ENCODE measurements around the gene CD33.

The CD33 gene

GRCh38 chr19:51200071-51200666 is 24.7 kb upstream of the CD33 start:
- no peak overlapping the region for H2AFZ ChIP-seq (ENCODE audit: low read length)
- no peaks in the 10 kb centered on the region for H3K9me3 ChIP-seq (ENCODE audit: insufficient read depth, low read depth, low read length)
- H3K27me3 ChIP-seq (ENCODE audit: insufficient read depth, low read length, poor library complexity, severe bottlenecking), result no peaks in the 10 kb centered on the region
- H4K20me1 ChIP-seq (ENCODE audit: insufficient read depth, low read length, poor library complexity, severe bottlenecking), result no peaks in the 10 kb centered on the region
- H3K4me3 ChIP-seq (ENCODE audit: low read length, poor library complexity, severe bottlenecking), result no peak overlapping the region
- H3K36me3 ChIP-seq (ENCODE audit: insufficient read depth, low read length), result no peaks in the 10 kb centered on the region
- no peaks in the 10 kb centered on the region for H3F3A ChIP-seq (ENCODE audit: low read depth)
- no peaks in the 10 kb centered on the region for H3K79me2 ChIP-seq (ENCODE audit: insufficient read depth, low read length)
- no peak overlapping the region for H3K9ac ChIP-seq (ENCODE audit: low read depth, low read length, poor library complexity, severe bottlenecking)
- no peaks in the 10 kb centered on the region for H3K4me1 ChIP-seq (ENCODE audit: insufficient read depth, low read length, poor library complexity, severe bottlenecking)
- TF ChIP-seq CTCF (conservative IDR thresholded peaks at IDR 0.05; ENCODE audit: low read length), result no peak
- no peak for TF ChIP-seq EZH2phosphoT487 (IDR thresholded peaks at IDR 0.05; ENCODE audit: borderline replicate concordance)
- no peak overlapping the region for H3K4me2 ChIP-seq (ENCODE audit: low read depth, low read length, poor library complexity, severe bottlenecking)
- H3K9me2 ChIP-seq (replicated peaks; ENCODE audit: low read depth, low read length), result no peaks in the 10 kb centered on the region

DNA sequence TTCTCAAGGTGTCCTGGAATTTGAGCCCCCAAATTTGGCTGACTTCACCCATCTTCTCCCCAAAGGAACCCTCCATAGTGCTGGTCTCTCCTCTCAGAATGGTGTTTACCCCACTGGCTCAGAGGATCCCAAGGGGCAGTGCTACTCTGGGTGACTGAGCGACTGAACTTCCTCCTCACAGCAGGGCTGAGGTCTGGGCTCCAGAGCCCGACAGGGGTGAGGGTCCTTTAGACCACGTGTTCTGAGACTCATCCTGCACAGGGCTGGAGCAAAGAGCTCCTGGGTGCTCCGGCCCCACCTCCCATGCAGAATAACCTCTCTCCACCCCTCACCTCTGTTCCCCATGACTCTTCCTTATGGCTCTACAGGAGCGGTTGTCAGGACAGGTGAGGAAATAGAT is 23.2 kb upstream of the CD33 start:
- no peaks in the 10 kb centered on the region for H3K27me3 ChIP-seq (ENCODE audit: insufficient read depth, low read length, poor library complexity, severe bottlenecking)
- H3K4me3 ChIP-seq (ENCODE audit: low read length, poor library complexity, severe bottlenecking), result no peak overlapping the region
- no peak overlapping the region for H2AFZ ChIP-seq (ENCODE audit: low read length)
- no peaks in the 10 kb centered on the region for H3K36me3 ChIP-seq (ENCODE audit: insufficient read depth, low read length)
- no peaks in the 10 kb centered on the region for H3F3A ChIP-seq (ENCODE audit: low read depth)
- no peak overlapping the region for H3K9ac ChIP-seq (ENCODE audit: low read depth, low read length, poor library complexity, severe bottlenecking)
- H3K79me2 ChIP-seq (ENCODE audit: insufficient read depth, low read length), result no peaks in the 10 kb centered on the region
- H3K4me1 ChIP-seq (ENCODE audit: insufficient read depth, low read length, poor library complexity, severe bottlenecking), result no peaks in the 10 kb centered on the region
- no peaks in the 10 kb centered on the region for H4K20me1 ChIP-seq (ENCODE audit: insufficient read depth, low read length, poor library complexity, severe bottlenecking)
- TF ChIP-seq EZH2phosphoT487 (IDR thresholded peaks at IDR 0.05; ENCODE audit: borderline replicate concordance) (no peak), CTCF (conservative IDR thresholded peaks at IDR 0.05; ENCODE audit: low read length) (no peak)
- H3K9me3 ChIP-seq (ENCODE audit: insufficient read depth, low read depth, low read length), result no peaks in the 10 kb centered on the region
- no peaks in the 10 kb centered on the region for H3K9me2 ChIP-seq (replicated peaks; ENCODE audit: low read depth, low read length)
- no peak overlapping the region for H3K4me2 ChIP-seq (ENCODE audit: low read depth, low read length, poor library complexity, severe bottlenecking)

- Histone ChIP-seq H3K79me2 (ENCODE audit: insufficient read depth, low read length) (no peaks in the 10 kb centered on the region), H3K4me2 (ENCODE audit: low read depth, low read length, poor library complexity, severe bottlenecking) (no peak overlapping the region), H2AFZ (ENCODE audit: low read length) (no peak overlapping the region)
Measured at GRCh38 chr19:51203916-51204315, 21.0 kb upstream of the CD33 start.

More at GRCh38 chr19:51203916-51204315, 21.0 kb upstream of the CD33 start:
- TF ChIP-seq CTCF (conservative IDR thresholded peaks at IDR 0.05; ENCODE audit: low read length) (no peak), EZH2phosphoT487 (IDR thresholded peaks at IDR 0.05; ENCODE audit: borderline replicate concordance) (no peak)
- no peaks in the 10 kb centered on the region for H3K9me3 ChIP-seq (ENCODE audit: insufficient read depth, low read depth, low read length)
- H3F3A ChIP-seq (ENCODE audit: low read depth), result no peaks in the 10 kb centered on the region
- no peaks in the 10 kb centered on the region for H4K20me1 ChIP-seq (ENCODE audit: insufficient read depth, low read length, poor library complexity, severe bottlenecking)
- H3K4me3 ChIP-seq (ENCODE audit: low read length, poor library complexity, severe bottlenecking), result no peak overlapping the region
- no peaks in the 10 kb centered on the region for H3K27me3 ChIP-seq (ENCODE audit: insufficient read depth, low read length, poor library complexity, severe bottlenecking)
- H3K9ac ChIP-seq (ENCODE audit: low read depth, low read length, poor library complexity, severe bottlenecking), result no peak overlapping the region
- H3K4me1 ChIP-seq (ENCODE audit: insufficient read depth, low read length, poor library complexity, severe bottlenecking), result no peaks in the 10 kb centered on the region
- H3K9me2 ChIP-seq (replicated peaks; ENCODE audit: low read depth, low read length), result no peaks in the 10 kb centered on the region
- H3K36me3 ChIP-seq (ENCODE audit: insufficient read depth, low read length), result no peaks in the 10 kb centered on the region
